Measurements from ENCODE around the gene DHX57. TPM values are rescaled to one million over a fixed set of nuclear protein-coding genes. Genes with fewer than 3 reads are reported as not detected.
"Not testable (repeated sequence)": the region's sequence is repeated elsewhere in the genome, so short reads cannot be mapped to it uniquely, and the experiment has no call there.

DHX57 gene
- total RNA-seq, 1 donor from 2014 or later, result 18.6 TPM

DNA sequence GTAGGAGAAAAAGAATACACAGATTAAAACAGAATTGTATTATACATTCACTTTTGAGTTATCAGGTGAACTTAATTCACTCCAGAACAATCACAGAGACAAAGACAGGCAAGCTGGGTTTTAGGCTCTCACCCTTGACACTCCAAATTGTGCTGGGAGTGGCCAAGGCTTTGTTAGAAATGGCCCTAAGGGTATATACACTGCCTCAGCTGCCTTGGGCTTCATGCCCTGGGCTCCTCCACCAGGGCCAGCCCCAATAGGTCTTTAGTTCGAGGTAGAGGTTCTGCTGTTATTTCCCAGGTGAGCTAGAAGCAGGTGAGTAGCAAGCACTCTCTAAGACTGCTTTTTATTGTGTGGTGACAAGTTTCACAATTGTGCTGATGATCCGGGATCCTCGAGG, 77.8 kb downstream of the DHX57 start:
- H3K4me1 Mint-ChIP-seq (ENCODE audit: low read depth, unreplicated experiment), result peaks cover 11% of the 10 kb centered on the region
- no peaks in the 10 kb centered on the region for H3K79me2 ChIP-seq (ENCODE audit: insufficient read depth, low read length)
- H3K4me1 ChIP-seq (ENCODE audit: insufficient read depth, low read length), result no peaks in the 10 kb centered on the region
- H3K9me3 Mint-ChIP-seq (ENCODE audit: unreplicated experiment), result no peaks in the 10 kb centered on the region
- no peak overlapping the region for H3K4me3 Mint-ChIP-seq (ENCODE audit: unreplicated experiment)
- no peak for DNase-seq (ENCODE audit: low read depth)
- peaks cover 6% of the 10 kb centered on the region for H3K36me3 Mint-ChIP-seq (ENCODE audit: low read depth, unreplicated experiment)
- TF ChIP-seq CTCF (IDR thresholded peaks at IDR 0.05; ENCODE audit: insufficient read depth, low read depth, low read length) (no peak), EZH2 (IDR thresholded peaks at IDR 0.05; ENCODE audit: insufficient read depth, low read length) (no peak)
- H3K9me3 ChIP-seq (ENCODE audit: insufficient read depth, low read depth, low read length), result no peaks in the 10 kb centered on the region
- H3K27ac ChIP-seq (ENCODE audit: low read depth, low read length), result no peak overlapping the region
- H3K27ac Mint-ChIP-seq (ENCODE audit: unreplicated experiment), result peak overlapping the region; percentile 59
- H3K27me3 ChIP-seq (ENCODE audit: insufficient read depth, low read length), result no peaks in the 10 kb centered on the region
- H4K20me1 ChIP-seq (ENCODE audit: insufficient read depth, low read length), result no peaks in the 10 kb centered on the region
- H3K4me3 ChIP-seq (ENCODE audit: insufficient read depth, low read depth, low read length), result no peak overlapping the region
- no peak for FAIRE-seq
- no peak overlapping the region for H2AFZ ChIP-seq (ENCODE audit: low read depth, low read length)
- no peak overlapping the region for H3K4me2 ChIP-seq (ENCODE audit: low read length)
- H3K27me3 Mint-ChIP-seq (ENCODE audit: low read depth, unreplicated experiment), result no peaks in the 10 kb centered on the region
- peaks cover 5% of the 10 kb centered on the region for H3K36me3 ChIP-seq (ENCODE audit: insufficient read depth, low read length)
- no peak overlapping the region for H3K9ac ChIP-seq (ENCODE audit: low read length)

DNA sequence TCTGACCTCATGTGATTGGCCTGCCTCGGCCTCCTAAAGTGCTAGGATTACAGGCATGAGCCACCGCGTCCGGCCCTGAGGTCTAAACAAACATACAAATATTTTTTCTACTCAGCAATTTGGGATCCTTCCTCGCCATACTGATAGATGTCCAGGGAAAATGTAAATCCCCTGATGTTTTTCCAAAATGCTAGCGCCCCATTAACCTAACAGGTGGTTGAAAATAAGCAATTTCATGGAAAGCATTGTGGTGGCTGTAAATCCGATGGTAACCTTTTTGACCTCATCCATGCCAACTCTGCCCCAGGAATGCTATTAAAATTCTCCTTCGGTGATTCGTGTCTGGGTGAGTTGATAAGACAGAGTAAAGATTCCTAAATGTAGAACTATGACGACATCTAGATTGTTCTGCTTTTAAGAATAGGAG, 78.5 kb downstream of the DHX57 start:
- no peaks in the 10 kb centered on the region for H4K20me1 ChIP-seq (ENCODE audit: insufficient read depth, low read length)
- no peak overlapping the region for H2AFZ ChIP-seq (ENCODE audit: low read depth, low read length)
- DNase-seq (ENCODE audit: low read depth) (peak; percentile 77), FAIRE-seq (no peak)
- Mint-ChIP-seq H3K27ac (ENCODE audit: unreplicated experiment) (peak overlapping the region; percentile 47), H3K4me1 (ENCODE audit: low read depth, unreplicated experiment) (peaks cover 11% of the 10 kb centered on the region), H3K9me3 (ENCODE audit: unreplicated experiment) (no peaks in the 10 kb centered on the region), H3K27me3 (ENCODE audit: low read depth, unreplicated experiment) (no peaks in the 10 kb centered on the region), H3K4me3 (ENCODE audit: unreplicated experiment) (no peak overlapping the region), H3K36me3 (ENCODE audit: low read depth, unreplicated experiment) (peaks cover 2% of the 10 kb centered on the region)
- TF ChIP-seq CTCF (IDR thresholded peaks at IDR 0.05; ENCODE audit: insufficient read depth, low read depth, low read length) (no peak), EZH2 (IDR thresholded peaks at IDR 0.05; ENCODE audit: insufficient read depth, low read length) (no peak)
- H3K36me3 ChIP-seq (ENCODE audit: insufficient read depth, low read length), result peaks cover 2% of the 10 kb centered on the region
- H3K9me3 ChIP-seq (ENCODE audit: insufficient read depth, low read depth, low read length), result no peaks in the 10 kb centered on the region
- no peaks in the 10 kb centered on the region for H3K79me2 ChIP-seq (ENCODE audit: insufficient read depth, low read length)
- H3K4me1 ChIP-seq (ENCODE audit: insufficient read depth, low read length), result no peaks in the 10 kb centered on the region
- no peak overlapping the region for H3K4me2 ChIP-seq (ENCODE audit: low read length)
- no peak overlapping the region for H3K9ac ChIP-seq (ENCODE audit: low read length)
- no peaks in the 10 kb centered on the region for H3K27me3 ChIP-seq (ENCODE audit: insufficient read depth, low read length)
- no peak overlapping the region for H3K27ac ChIP-seq (ENCODE audit: low read depth, low read length)
- H3K4me3 ChIP-seq (ENCODE audit: insufficient read depth, low read depth, low read length), result no peak overlapping the region

- H3K27ac Mint-ChIP-seq (ENCODE audit: unreplicated experiment); H3K9me3 ChIP-seq (ENCODE audit: insufficient read depth, low read depth, low read length); FAIRE-seq; DNase-seq (ENCODE audit: low read depth); H4K20me1 ChIP-seq (ENCODE audit: insufficient read depth, low read length); H3K79me2 ChIP-seq (ENCODE audit: insufficient read depth, low read length); H3K4me3 Mint-ChIP-seq (ENCODE audit: unreplicated experiment); H3K4me2 ChIP-seq (ENCODE audit: low read length); H3K27ac ChIP-seq (ENCODE audit: low read depth, low read length); H3K27me3 ChIP-seq (ENCODE audit: insufficient read depth, low read length); H3K4me3 ChIP-seq (ENCODE audit: insufficient read depth, low read depth, low read length); H3K9ac ChIP-seq (ENCODE audit: low read length); H3K36me3 Mint-ChIP-seq (ENCODE audit: low read depth, unreplicated experiment); H3K4me1 ChIP-seq (ENCODE audit: insufficient read depth, low read length); H3K9me3 Mint-ChIP-seq (ENCODE audit: unreplicated experiment); H3K36me3 ChIP-seq (ENCODE audit: insufficient read depth, low read length); H2AFZ ChIP-seq (ENCODE audit: low read depth, low read length); H3K27me3 Mint-ChIP-seq (ENCODE audit: low read depth, unreplicated experiment): not testable (repeated sequence)
- H3K4me1 Mint-ChIP-seq (ENCODE audit: low read depth, unreplicated experiment), result peaks cover 11% of the 10 kb centered on the region
These were observed 80.7 kb downstream of the DHX57 start for GRCh38 chr2:38795016-38795415.

Data from astrocyte (in vitro differentiated cells and primary cell).